ENCODE measurements around the gene BRMS1L.
"Not testable (repeated sequence)": the region's sequence is repeated elsewhere in the genome, so short reads cannot be mapped to it uniquely, and the experiment has no call there.

BRMS1L gene

DNA sequence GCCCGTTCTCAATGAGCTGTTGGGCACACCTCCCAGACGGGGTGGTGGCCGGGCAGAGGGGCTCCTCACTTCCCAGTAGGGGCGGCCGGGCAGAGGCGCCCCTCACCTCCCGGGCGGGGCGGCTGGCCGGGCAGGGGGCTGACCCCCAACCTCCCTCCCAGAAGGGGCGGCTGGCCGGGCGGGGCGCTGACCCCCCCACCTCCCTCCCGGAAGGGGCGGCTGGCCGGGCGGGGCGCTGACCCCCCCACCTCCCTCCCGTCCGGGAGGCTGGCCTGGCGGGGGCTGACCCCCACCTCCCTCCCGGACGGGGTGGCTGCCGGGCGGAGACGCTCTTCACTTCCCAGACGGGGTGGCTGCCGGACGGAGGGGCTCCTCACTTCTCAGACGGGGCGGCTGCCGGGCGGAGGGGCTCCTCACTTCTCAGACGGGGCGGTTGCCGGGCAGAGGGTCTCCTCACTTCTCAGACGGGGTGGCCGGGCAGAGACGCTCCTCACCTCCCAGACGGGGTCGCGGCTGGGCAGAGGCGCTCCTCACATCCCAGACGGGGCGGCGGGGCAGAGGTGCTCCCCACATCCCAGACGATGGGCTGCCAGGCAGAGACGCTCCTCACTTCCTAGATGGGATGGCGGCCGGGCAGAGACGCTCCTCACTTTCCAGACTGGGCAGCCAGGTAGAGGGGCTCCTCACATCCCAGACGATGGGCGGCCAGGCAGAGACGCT, 1.5 kb upstream of the BRMS1L start:
- H3K4me1 ChIP-seq (ENCODE audit: control insufficient read depth, insufficient read depth, low read length, poor library complexity, severe bottlenecking); H3K36me3 ChIP-seq (ENCODE audit: control insufficient read depth, insufficient read depth, low read length); H3K4me3 ChIP-seq (ENCODE audit: extremely low read depth, insufficient read depth, low read length, poor library complexity, severe bottlenecking); H3K9me3 ChIP-seq (ENCODE audit: control insufficient read depth, low read length); H3K27ac ChIP-seq (ENCODE audit: low read depth, low read length, severe bottlenecking): not testable (repeated sequence)
- WGBS, 2 experiments (ENCODE audit: insufficient coverage in 2 of 2), result 94 to 100% methylated on average over 3 to 9 of the region's 55 CpGs

DNA sequence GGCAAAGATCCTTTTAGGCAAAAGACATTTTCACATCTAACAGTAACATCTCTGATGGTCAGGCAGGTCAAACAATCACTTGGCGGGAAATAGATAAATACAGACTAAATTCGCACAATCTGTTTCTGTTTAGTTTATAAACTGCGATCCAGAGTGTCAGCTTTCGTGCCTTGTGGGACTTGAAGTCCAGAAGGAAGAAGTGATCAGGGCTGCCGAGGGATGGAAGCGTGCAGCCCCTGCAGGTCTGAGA, 245 bp upstream of the BRMS1L start:
- Histone ChIP-seq H3K4me3 (ENCODE audit: extremely low read depth, insufficient read depth, low read length, poor library complexity, severe bottlenecking) (peak overlapping the region; percentile 77), H3K4me1 (ENCODE audit: control insufficient read depth, insufficient read depth, low read length, poor library complexity, severe bottlenecking) (no peaks in the 10 kb centered on the region), H3K36me3 (ENCODE audit: control insufficient read depth, insufficient read depth, low read length) (no peaks in the 10 kb centered on the region), H3K27ac (ENCODE audit: low read depth, low read length, severe bottlenecking) (no peak overlapping the region), H3K9me3 (ENCODE audit: control insufficient read depth, low read length) (no peaks in the 10 kb centered on the region)
- 2% methylated on average over 3 to 6 of the region's 6 CpGs for WGBS, 2 experiments (ENCODE audit: insufficient coverage in 2 of 2)

DNA sequence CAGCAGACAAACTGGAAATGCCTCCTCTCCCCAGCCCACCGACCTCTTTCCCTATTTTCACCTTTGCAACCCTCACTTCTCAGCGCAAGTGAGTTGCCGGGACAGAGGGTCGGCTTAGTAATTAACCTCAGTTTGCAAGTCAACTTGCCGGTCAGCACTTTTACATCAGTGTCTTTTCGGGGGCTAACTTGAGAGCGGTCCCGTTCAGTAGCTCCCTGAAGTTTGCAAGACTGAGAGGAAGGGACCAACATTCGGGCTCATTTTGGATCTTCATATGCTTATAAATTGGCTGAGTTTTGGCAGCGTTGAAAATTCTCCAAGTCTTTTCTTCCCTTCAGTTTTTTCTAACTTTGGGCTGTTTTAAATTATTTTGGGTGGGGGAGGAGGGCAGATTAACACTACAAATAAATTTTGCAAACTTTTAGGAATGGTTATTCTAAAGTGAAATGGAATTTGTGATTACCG, 846 bp downstream of the BRMS1L start:
- 0 to 6% methylated on average over 9 to 10 of the region's 11 CpGs for WGBS, 2 experiments (ENCODE audit: insufficient coverage in 2 of 2)
- no peaks in the 10 kb centered on the region for H3K4me1 ChIP-seq (ENCODE audit: control insufficient read depth, insufficient read depth, low read length, poor library complexity, severe bottlenecking)
- H3K9me3 ChIP-seq (ENCODE audit: control insufficient read depth, low read length), result no peaks in the 10 kb centered on the region
- peak overlapping the region; percentile 98 for H3K27ac ChIP-seq (ENCODE audit: low read depth, low read length, severe bottlenecking)
- peak overlapping the region; percentile 77 for H3K4me3 ChIP-seq (ENCODE audit: extremely low read depth, insufficient read depth, low read length, poor library complexity, severe bottlenecking)
- peaks cover 10% of the 10 kb centered on the region for H3K36me3 ChIP-seq (ENCODE audit: control insufficient read depth, insufficient read depth, low read length)

DNA sequence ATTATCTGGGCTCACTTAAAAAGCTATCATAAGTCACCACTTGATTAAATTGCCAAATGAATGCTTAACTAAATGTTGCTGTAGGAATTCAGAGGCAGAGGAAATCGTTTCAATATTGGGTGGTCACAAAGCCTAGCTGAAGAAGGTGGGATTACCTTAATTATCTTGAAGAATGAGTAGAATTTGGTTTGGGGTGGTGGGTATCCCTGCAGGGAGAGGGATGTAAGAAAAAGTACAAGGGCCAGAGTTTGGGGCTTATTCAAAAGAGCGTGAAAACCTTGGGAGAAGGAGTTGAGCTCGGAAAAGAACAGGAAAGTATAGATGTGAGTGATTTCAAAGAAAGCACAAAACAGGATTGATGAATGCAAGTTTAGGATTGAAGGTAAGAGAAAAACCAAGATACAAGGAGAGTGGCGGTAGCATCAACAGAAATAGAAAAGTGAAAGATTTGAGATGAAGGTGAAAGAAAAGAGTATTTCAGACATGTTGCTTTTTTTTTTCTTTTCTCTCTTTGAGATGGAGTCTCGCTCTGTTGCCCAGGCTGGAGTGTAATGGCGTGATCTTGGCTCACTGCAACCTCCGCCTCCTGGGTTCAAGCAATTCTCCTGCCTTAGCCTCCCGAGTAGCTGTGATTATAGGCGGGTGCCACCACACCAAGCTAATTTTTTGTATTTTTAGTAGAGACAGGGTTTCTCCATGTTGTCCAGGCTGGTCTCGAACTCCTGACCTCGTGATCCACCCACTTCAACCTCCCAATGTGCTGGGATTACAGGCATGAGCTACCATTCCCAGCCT, 1.7 kb downstream of the BRMS1L start:
- peak overlapping the region; percentile 77 for H3K4me3 ChIP-seq (ENCODE audit: extremely low read depth, insufficient read depth, low read length, poor library complexity, severe bottlenecking)
- 84% methylated on average over 6 to 8 of the region's 11 CpGs for WGBS, 2 experiments (ENCODE audit: insufficient coverage in 2 of 2)
- H3K9me3 ChIP-seq (ENCODE audit: control insufficient read depth, low read length), result no peaks in the 10 kb centered on the region
- peaks cover 14% of the 10 kb centered on the region for H3K36me3 ChIP-seq (ENCODE audit: control insufficient read depth, insufficient read depth, low read length)
- no peaks in the 10 kb centered on the region for H3K4me1 ChIP-seq (ENCODE audit: control insufficient read depth, insufficient read depth, low read length, poor library complexity, severe bottlenecking)
- no peak overlapping the region for H3K27ac ChIP-seq (ENCODE audit: low read depth, low read length, severe bottlenecking)

DNA sequence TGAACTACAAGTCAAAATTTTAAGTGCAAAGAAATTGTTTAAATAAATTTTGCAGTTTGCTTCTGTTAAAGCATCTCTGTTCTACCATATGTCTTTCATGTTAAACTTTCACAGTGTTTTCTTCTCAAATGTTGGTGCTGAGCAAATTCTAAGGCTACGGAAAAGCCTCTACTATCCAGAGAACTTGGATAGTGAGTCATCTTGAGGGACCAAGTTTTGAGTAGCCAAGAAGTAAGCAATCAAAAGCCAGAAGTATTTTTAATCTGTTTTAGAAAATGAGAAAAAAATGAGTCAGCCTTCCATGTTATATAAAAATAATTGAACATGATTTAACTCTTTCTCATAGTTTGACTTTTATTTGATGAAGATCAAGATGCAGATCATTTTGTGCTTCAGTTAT, 3.3 kb downstream of the BRMS1L start:
- 100% methylated on average over 1 of the region's 1 CpG; no CpG with 5 or more reads in 1 of the 2 experiments for WGBS, 2 experiments (ENCODE audit: insufficient coverage in 2 of 2)
- Histone ChIP-seq H3K9me3 (ENCODE audit: control insufficient read depth, low read length) (no peaks in the 10 kb centered on the region), H3K4me1 (ENCODE audit: control insufficient read depth, insufficient read depth, low read length, poor library complexity, severe bottlenecking) (no peaks in the 10 kb centered on the region), H3K27ac (ENCODE audit: low read depth, low read length, severe bottlenecking) (no peak overlapping the region), H3K4me3 (ENCODE audit: extremely low read depth, insufficient read depth, low read length, poor library complexity, severe bottlenecking) (no peak overlapping the region), H3K36me3 (ENCODE audit: control insufficient read depth, insufficient read depth, low read length) (peaks cover 20% of the 10 kb centered on the region)

DNA sequence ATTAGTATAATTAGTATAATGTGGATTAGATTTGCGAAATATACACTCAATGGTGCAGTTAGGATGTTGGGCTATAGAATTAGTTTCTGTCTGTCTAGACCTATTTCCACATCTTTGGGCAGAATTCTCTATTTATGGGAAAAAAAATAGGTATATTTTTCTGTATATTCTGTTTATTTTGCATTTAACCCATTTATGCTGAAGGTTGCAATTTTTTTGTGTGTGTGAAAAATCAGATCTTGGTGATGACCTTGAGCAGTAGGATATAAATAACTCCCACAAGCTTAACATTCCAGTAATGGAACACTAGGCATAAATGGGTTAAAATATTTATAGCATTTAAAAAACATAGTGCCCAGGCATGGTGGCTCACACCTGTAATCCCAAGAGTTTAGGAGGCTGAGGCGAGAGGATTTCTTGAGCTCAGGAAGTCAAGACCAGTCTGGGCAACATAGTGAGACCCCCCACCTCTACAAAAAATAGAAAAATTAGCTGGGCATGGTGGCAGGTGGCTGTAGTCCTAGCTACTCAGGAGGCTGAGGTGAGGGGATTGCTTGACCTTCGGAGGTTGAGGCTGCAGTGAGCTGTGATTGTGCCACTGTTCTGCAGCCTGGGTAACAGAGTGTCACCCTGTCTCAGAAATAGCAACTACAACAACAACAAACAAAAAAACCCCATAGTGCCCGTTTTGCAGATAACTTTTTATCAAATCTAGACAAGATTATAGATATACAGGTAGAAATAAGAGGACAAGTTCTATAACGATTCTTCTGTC, 9.3 kb downstream of the BRMS1L start:
- WGBS, 2 experiments (ENCODE audit: insufficient coverage in 2 of 2), result 92% methylated on average over 2 of the region's 5 CpGs; no CpG with 5 or more reads in 1 of the 2 experiments
- H3K4me1 ChIP-seq (ENCODE audit: control insufficient read depth, insufficient read depth, low read length, poor library complexity, severe bottlenecking), result no peaks in the 10 kb centered on the region
- H3K4me3 ChIP-seq (ENCODE audit: extremely low read depth, insufficient read depth, low read length, poor library complexity, severe bottlenecking), result no peak overlapping the region
- no peaks in the 10 kb centered on the region for H3K9me3 ChIP-seq (ENCODE audit: control insufficient read depth, low read length)
- H3K36me3 ChIP-seq (ENCODE audit: control insufficient read depth, insufficient read depth, low read length), result peaks cover 47% of the 10 kb centered on the region
- H3K27ac ChIP-seq (ENCODE audit: low read depth, low read length, severe bottlenecking), result no peak overlapping the region

DNA sequence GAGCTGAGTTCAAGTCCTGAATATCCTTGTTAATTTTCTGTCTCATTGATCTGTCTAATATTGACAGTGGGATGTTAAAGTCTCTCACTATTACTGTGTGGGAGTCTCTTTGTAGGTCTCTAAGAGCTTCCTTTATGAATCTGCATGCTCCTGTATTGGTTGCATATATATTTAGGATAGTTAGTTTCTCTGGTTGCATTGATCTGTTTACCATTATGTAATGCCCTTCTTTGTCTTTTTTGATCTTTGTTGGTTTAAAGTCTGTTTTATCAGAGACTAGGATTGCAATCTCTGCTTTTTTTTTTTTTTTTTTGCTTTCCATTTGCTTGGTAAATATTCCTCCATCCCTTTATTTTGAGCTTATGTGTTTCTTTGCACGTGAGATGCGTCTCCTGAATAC, 15.6 kb downstream of the BRMS1L start:
- not testable (repeated sequence) for H3K27ac ChIP-seq (ENCODE audit: low read depth, low read length, severe bottlenecking); H3K4me1 ChIP-seq (ENCODE audit: control insufficient read depth, insufficient read depth, low read length, poor library complexity, severe bottlenecking); H3K4me3 ChIP-seq (ENCODE audit: extremely low read depth, insufficient read depth, low read length, poor library complexity, severe bottlenecking); H3K9me3 ChIP-seq (ENCODE audit: control insufficient read depth, low read length)
- WGBS, 2 experiments (ENCODE audit: insufficient coverage in 2 of 2), result 100% methylated on average over 2 of the region's 2 CpGs
- peaks cover 46% of the 10 kb centered on the region for H3K36me3 ChIP-seq (ENCODE audit: control insufficient read depth, insufficient read depth, low read length)

DNA sequence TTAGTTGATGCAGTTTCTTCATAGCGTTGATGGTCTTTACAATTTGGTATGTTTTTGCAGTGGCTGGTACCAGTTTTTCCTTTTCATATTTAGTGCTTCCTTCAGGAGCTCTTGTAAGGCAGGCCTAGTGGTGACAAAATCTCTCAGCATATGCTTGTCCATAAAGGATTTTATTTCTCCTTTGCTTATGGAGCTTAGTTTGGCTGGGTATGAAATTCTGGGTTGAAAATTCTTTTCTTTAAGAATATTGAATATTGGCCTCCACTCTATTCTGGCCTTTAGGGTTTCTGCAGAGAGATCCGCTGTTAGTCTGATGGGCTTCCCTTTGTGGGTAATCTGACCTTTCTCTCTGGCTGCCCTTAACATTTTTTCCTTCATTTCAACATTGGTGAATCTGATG, 16.1 kb downstream of the BRMS1L start:
- not testable (repeated sequence) for H3K4me1 ChIP-seq (ENCODE audit: control insufficient read depth, insufficient read depth, low read length, poor library complexity, severe bottlenecking); H3K9me3 ChIP-seq (ENCODE audit: control insufficient read depth, low read length); H3K4me3 ChIP-seq (ENCODE audit: extremely low read depth, insufficient read depth, low read length, poor library complexity, severe bottlenecking); H3K27ac ChIP-seq (ENCODE audit: low read depth, low read length, severe bottlenecking)
- WGBS, 2 experiments (ENCODE audit: insufficient coverage in 2 of 2), result no CpG with 5 or more reads among the region's 2 CpGs
- H3K36me3 ChIP-seq (ENCODE audit: control insufficient read depth, insufficient read depth, low read length), result peaks cover 44% of the 10 kb centered on the region

DNA sequence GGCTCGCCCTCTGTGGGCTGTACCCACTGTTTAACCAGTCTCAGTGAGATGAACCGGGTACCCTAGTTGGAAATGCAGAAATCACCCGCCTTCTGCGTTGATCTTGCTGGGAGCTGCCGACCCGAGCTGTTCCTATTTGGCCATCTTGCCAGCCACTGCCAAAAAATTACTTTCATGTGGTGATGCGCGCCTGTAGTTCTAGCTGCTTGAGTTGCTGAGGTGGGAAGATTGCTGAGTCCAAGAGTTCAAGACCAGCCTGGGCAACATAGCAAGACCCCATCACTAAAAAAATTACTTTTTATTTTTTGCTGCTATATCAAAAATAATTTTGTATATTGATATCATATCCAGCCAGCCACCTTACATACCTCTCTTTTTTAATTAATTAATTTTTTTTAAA, 18.4 kb downstream of the BRMS1L start:
- 91 to 100% methylated on average over 2 to 4 of the region's 8 CpGs for WGBS, 2 experiments (ENCODE audit: insufficient coverage in 2 of 2)
- peaks cover 38% of the 10 kb centered on the region for H3K36me3 ChIP-seq (ENCODE audit: control insufficient read depth, insufficient read depth, low read length)
- no peaks in the 10 kb centered on the region for H3K4me1 ChIP-seq (ENCODE audit: control insufficient read depth, insufficient read depth, low read length, poor library complexity, severe bottlenecking)
- H3K27ac ChIP-seq (ENCODE audit: low read depth, low read length, severe bottlenecking), result no peak overlapping the region
- H3K9me3 ChIP-seq (ENCODE audit: control insufficient read depth, low read length), result peaks cover 6% of the 10 kb centered on the region
- H3K4me3 ChIP-seq (ENCODE audit: extremely low read depth, insufficient read depth, low read length, poor library complexity, severe bottlenecking), result no peak overlapping the region

DNA sequence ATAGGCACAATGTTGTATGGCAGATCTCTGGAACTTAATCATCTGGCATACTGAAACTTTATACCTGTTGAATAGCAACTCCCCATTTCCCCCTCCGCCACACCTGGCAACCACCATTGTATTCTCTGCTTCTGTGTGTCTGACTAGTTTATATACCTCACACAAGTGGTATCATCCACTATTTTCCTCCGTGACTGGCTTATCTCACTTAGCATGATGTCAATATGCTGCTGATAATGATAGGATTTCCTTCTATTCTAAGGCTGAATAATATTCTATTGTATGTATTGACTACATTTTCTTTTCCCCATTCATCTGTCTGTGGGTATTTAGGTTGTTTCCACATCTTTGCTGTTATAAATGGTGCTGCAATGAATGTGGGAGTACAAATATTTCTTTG, 21.5 kb downstream of the BRMS1L start:
- Histone ChIP-seq H3K27ac (ENCODE audit: low read depth, low read length, severe bottlenecking) (no peak overlapping the region), H3K4me1 (ENCODE audit: control insufficient read depth, insufficient read depth, low read length, poor library complexity, severe bottlenecking) (no peaks in the 10 kb centered on the region), H3K9me3 (ENCODE audit: control insufficient read depth, low read length) (peaks cover 9% of the 10 kb centered on the region), H3K36me3 (ENCODE audit: control insufficient read depth, insufficient read depth, low read length) (peaks cover 45% of the 10 kb centered on the region), H3K4me3 (ENCODE audit: extremely low read depth, insufficient read depth, low read length, poor library complexity, severe bottlenecking) (no peak overlapping the region)
- 71 to 100% methylated on average over 1 of the region's 2 CpGs for WGBS, 2 experiments (ENCODE audit: insufficient coverage in 2 of 2)

Measured in mesodermal cell (in vitro differentiated cells).